Measurements from ENCODE around the gene TCF7L1.

Gene TCF7L1

GRCh38 chr2:85255456-85255812, 122.2 kb downstream of the TCF7L1 start:
- H3K9me3 Mint-ChIP-seq: no peaks in the 10 kb centered on the region
- no peak for DNase-seq
- H3K4me3 Mint-ChIP-seq: no peak overlapping the region
- H3K27ac Mint-ChIP-seq: no peak overlapping the region
- no peaks in the 10 kb centered on the region for H3K27me3 Mint-ChIP-seq
- ATAC-seq: no peak
- peaks cover 5% of the 10 kb centered on the region for H3K4me1 Mint-ChIP-seq

- no peaks in the 10 kb centered on the region for H3K27me3 Mint-ChIP-seq
- no peaks in the 10 kb centered on the region for H3K9me3 Mint-ChIP-seq
- ATAC-seq (no peak), DNase-seq (no peak)
- no peak overlapping the region for H3K4me3 Mint-ChIP-seq
- H3K4me1 Mint-ChIP-seq: peaks cover 5% of the 10 kb centered on the region
- no peak overlapping the region for H3K27ac Mint-ChIP-seq
These were observed 122.8 kb downstream of the TCF7L1 start for GRCh38 chr2:85255813-85256594.

DNA sequence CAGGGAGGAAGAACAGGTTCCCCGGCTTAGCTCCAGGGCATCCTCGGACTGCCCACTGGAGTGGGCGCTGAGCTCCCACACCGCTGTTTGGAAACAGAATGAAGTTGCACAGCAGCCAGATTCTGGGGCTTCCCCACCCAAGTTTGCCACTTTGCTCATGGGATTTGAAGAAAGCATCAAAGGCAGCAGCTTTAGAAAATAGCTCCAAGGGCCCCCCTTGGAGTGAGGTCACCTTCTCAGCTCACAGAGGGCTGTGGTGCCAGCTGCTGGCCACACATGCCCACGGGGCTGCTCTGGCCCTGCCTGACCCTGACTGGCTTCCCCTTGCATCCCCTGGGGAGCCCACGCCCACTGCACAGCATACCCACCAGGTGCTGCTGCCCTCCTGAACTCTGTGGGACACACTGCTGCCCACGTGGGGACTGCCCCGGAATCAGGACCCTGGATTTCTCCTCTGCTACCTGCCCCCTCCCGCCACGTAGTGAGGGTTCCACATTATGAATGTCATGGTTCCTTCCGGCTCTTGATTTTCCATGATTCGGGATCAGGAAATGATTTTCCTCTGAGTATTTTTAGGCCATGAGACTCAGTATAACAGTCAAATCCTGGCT, 124.3 kb downstream of the TCF7L1 start:
- Mint-ChIP-seq H3K4me1 (peaks cover 5% of the 10 kb centered on the region), H3K9me3 (no peaks in the 10 kb centered on the region), H3K27me3 (no peaks in the 10 kb centered on the region), H3K4me3 (no peak overlapping the region), H3K27ac (peak overlapping the region in 1 of 2 donors; percentile 71)
- DNase-seq: no peak
- no peak for ATAC-seq

DNA sequence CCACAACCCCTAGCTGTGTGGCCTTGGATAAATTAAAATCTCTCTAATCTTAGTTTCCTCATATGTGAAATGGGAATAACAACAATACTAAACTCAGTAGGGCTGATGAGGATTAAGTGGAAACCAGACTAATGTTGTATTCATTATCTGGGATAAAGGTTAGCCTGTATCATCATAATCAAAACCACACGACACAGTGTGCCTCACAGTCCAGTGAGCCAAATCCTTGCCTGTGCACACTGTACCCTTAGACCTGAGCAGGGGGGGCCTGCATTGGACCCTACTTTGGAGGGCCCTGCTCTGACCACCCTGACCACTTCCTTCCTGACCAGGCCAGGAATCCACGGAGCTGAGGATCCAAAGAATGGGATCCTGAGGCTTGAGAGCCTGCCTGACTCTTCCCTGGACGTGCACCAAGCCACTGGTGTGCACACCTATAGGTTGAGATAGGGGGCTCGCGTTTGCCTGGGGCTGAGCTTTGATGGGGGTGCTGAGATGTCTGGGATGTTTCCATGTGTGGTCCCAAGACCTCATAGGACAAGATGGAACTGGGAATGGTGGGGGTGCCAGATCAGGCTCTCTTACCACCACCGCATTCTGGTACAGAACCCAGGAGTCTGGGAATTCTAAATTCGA, 124.9 kb downstream of the TCF7L1 start:
- H3K4me1 Mint-ChIP-seq: peaks cover 5% of the 10 kb centered on the region
- H3K27ac Mint-ChIP-seq: peak overlapping the region in 1 of 2 donors; percentile 71
- no peak for ATAC-seq
- DNase-seq: no peak
- no peaks in the 10 kb centered on the region for H3K9me3 Mint-ChIP-seq
- no peak overlapping the region for H3K4me3 Mint-ChIP-seq
- H3K27me3 Mint-ChIP-seq: no peaks in the 10 kb centered on the region

DNA sequence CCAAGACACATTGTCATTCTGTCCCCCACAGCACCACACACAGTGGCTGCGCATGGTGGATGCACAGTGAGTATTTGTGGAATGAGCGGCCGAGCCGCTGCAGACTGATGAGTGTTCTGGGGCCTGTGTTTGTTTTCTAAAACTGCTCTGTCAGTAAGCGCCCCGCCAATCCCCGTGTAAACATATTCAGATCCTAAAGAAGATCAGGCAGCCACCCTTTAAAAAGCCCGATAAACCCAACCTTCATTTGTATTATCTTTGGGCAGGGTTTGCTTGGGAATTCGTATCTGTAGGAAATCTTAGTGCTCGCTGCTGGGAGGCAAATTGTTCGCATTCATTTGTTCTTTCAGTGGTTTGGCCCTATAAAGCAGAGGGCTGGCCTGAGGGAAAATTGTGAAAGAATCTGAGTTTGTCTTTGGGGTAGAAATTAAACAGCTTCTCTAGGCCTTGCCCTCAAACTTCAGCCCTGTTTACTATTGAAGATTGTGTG, 126.0 kb downstream of the TCF7L1 start:
- DNase-seq (no peak), ATAC-seq (no peak)
- Mint-ChIP-seq H3K27me3 (no peaks in the 10 kb centered on the region), H3K4me1 (peaks cover 5% of the 10 kb centered on the region), H3K27ac (no peak overlapping the region), H3K9me3 (no peaks in the 10 kb centered on the region), H3K4me3 (no peak overlapping the region)

- no peak for ATAC-seq
- Mint-ChIP-seq H3K27ac (peak overlapping the region in 1 of 2 donors; percentile 35), H3K4me1 (no peaks in the 10 kb centered on the region), H3K4me3 (no peak overlapping the region), H3K9me3 (no peaks in the 10 kb centered on the region), H3K27me3 (no peaks in the 10 kb centered on the region)
- DNase-seq: no peak
These were observed 126.7 kb downstream of the TCF7L1 start for GRCh38 chr2:85259879-85260278.

DNA sequence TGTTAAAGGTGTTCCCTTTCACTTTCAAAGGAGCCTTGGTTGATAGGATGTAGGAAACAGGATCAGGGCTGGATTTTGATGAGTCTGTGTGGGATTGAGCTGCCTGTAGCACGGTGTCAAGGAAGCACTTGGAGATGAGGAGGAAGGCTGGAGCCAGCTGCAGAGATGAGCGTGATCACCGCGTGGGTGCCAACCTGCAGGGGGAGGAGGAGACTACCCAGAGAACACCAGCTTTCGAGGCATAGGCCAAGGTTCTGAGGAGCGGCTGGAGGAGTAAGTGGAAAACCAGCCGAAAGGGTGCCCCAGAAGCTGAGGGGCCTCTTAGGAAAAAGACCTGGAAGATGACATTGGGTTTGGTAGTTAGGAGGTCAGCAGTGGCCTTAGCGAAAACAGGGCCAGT, 130.4 kb downstream of the TCF7L1 start:
- no peaks in the 10 kb centered on the region for H3K4me1 Mint-ChIP-seq
- no peaks in the 10 kb centered on the region for H3K27me3 Mint-ChIP-seq

GRCh38 chr2:85264471-85264870, 131.3 kb downstream of the TCF7L1 start:
- DNase-seq (no peak), ATAC-seq (no peak)
- no peak overlapping the region for H3K27ac Mint-ChIP-seq
- no peaks in the 10 kb centered on the region for H3K9me3 Mint-ChIP-seq
- H3K4me1 Mint-ChIP-seq: no peaks in the 10 kb centered on the region
- no peaks in the 10 kb centered on the region for H3K27me3 Mint-ChIP-seq
- no peak overlapping the region for H3K4me3 Mint-ChIP-seq

More for the DNA sequence above, 130.4 kb downstream of the TCF7L1 start:
- no peak overlapping the region for H3K27ac Mint-ChIP-seq
- H3K4me3 Mint-ChIP-seq: no peak overlapping the region
- ATAC-seq: no peak
- DNase-seq: no peak
- no peaks in the 10 kb centered on the region for H3K9me3 Mint-ChIP-seq

DNA sequence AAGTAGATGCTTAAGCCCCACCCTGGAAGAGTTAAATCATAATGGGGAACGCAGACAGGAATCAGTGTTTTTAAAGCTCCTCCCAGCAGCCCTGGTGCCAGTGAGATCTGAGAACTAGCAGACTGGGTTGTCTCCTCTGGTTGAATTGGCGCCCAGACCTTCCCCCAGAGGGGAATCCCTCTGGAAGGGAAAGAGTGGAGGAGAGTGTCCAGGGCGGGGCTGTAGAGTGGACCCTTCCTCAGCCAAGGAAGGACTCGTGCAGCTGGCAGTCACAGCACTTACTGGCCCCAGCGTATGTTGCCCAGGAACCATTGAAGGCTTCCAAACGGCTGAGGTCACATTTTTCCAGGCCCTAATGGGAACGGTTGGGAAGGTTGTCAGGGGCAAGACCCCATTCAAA, 132.1 kb downstream of the TCF7L1 start:
- Mint-ChIP-seq H3K9me3 (no peaks in the 10 kb centered on the region), H3K27ac (no peak overlapping the region), H3K4me1 (no peaks in the 10 kb centered on the region), H3K27me3 (no peaks in the 10 kb centered on the region), H3K4me3 (no peak overlapping the region)
- ATAC-seq: no peak
- DNase-seq: no peak

GRCh38 chr2:85266146-85267041, 133.2 kb downstream of the TCF7L1 start:
- ATAC-seq (peak; percentile 75), DNase-seq (peak; percentile 59 to 61)
- H3K9me3 Mint-ChIP-seq: no peaks in the 10 kb centered on the region
- no peak overlapping the region for H3K4me3 Mint-ChIP-seq
- H3K27me3 Mint-ChIP-seq: no peaks in the 10 kb centered on the region
- no peaks in the 10 kb centered on the region for H3K4me1 Mint-ChIP-seq
- H3K27ac Mint-ChIP-seq: no peak overlapping the region

- H3K9me3 Mint-ChIP-seq: no peaks in the 10 kb centered on the region
- ATAC-seq (no peak), DNase-seq (no peak)
- no peak overlapping the region for H3K4me3 Mint-ChIP-seq
- H3K4me1 Mint-ChIP-seq: no peaks in the 10 kb centered on the region
- H3K27ac Mint-ChIP-seq: no peak overlapping the region
- H3K27me3 Mint-ChIP-seq: peaks cover 9% of the 10 kb centered on the region
These were observed 136.8 kb downstream of the TCF7L1 start for GRCh38 chr2:85269959-85270358.

DNA sequence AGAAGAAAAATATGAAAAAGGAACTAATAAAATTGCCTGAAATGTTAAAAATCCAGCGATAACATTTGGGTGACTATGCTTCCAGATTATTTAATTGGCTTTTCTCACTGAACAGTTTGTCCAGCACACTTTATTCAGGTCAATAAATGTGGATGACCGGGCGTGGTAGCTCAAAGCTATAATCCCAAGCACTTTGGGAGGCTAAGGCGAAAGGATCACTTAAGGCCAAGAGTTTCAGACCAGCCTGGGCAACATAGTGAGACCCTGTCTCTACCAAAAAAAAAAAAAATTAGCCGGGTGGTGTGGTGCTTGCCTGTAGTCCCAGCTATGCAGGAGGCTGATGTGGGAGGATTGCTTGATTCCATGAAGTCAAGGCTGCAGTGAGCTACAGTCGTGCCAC, 139.2 kb downstream of the TCF7L1 start:
- no peak for ATAC-seq

DNA sequence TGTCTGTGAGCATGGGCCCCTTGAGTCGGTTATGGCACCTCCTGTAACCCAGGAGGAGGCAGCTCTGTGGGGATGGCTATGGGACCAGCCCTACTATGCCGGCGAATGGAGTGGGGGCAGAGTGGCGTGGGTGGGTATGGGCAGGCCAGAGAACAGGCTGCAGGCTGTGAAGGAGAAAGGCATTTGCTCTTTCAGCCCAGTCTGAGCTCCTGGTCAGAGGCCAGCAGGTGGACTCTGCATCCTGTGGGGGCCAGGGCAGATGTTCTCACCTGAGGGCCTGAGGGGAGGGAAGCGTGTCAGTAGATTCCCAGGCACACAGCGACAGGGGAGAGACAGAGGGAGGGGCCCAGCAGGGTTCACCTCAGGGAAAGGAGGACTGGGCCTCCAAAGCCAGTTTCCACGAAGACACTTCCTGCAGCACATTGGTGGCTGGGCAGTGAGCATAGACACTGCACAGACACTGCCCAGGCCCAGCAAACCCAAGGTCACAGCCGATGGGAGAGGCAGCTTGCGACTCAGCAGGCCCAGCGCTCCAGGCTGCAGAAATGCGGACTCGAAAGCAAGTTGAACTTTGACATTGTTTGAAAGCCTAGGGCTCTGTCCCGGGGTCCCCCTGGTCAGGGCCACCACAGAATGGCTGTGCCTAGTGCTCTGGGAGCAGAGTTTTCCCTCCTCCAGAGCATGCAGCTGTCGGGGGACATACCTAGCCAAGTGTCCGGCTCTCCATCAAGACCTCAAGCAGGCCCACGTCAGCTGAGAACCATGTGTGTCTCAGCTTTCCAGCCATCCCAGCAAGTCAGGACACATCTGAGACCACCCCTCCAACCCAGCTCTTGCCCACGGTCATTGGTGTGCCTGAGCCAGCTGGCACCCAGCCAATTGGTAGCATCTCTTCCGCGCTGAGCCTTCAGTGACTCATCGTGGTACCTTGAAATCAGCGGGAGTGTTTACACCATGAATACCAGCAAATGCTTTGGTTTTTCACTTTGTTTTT, 140.8 kb downstream of the TCF7L1 start:
- DNase-seq: no peak
- peaks cover 17% of the 10 kb centered on the region for H3K27me3 Mint-ChIP-seq
- H3K9me3 Mint-ChIP-seq: no peaks in the 10 kb centered on the region
- no peaks in the 10 kb centered on the region for H3K4me1 Mint-ChIP-seq
- no peak overlapping the region for H3K4me3 Mint-ChIP-seq
- no peak for ATAC-seq
- H3K27ac Mint-ChIP-seq: peak overlapping the region in 1 of 2 donors; percentile 67

More for the DNA sequence above, 139.2 kb downstream of the TCF7L1 start:
- no peak overlapping the region for H3K4me3 Mint-ChIP-seq
- no peaks in the 10 kb centered on the region for H3K4me1 Mint-ChIP-seq
- DNase-seq: no peak
- no peak overlapping the region for H3K27ac Mint-ChIP-seq
- no peaks in the 10 kb centered on the region for H3K9me3 Mint-ChIP-seq
- peaks cover 17% of the 10 kb centered on the region for H3K27me3 Mint-ChIP-seq

- H3K27me3 Mint-ChIP-seq: peaks cover 17% of the 10 kb centered on the region
- DNase-seq: no peak
- no peak overlapping the region for H3K27ac Mint-ChIP-seq
- no peaks in the 10 kb centered on the region for H3K9me3 Mint-ChIP-seq
- H3K4me1 Mint-ChIP-seq: no peaks in the 10 kb centered on the region
- no peak overlapping the region for H3K4me3 Mint-ChIP-seq
- no peak for ATAC-seq
These were observed 142.9 kb downstream of the TCF7L1 start for GRCh38 chr2:85275984-85276540.
